ENCODE results near the gene KIF26A. TPM values are rescaled to one million over a fixed set of nuclear protein-coding genes. Genes with fewer than 3 reads are reported as not detected.

The KIF26A gene
- polyA plus RNA-seq, 1 of the 3 experiments (the other 2 are of a cell fraction): 1.7 TPM

GRCh38 chr14:104156142-104156541 is 17.8 kb downstream of the KIF26A start (continued):
- no peak for TF ChIP-seq REST (IDR thresholded peaks at IDR 0.05; ENCODE audit: low read depth, low read length)
- TF ChIP-seq SIN3A (IDR thresholded peaks at IDR 0.05; ENCODE audit: borderline replicate concordance, low read depth, low read length): no peak
- no peak for TF ChIP-seq FOXJ3 (CRISPR knock-in tag; IDR thresholded peaks at IDR 0.05)
- no peak for TF ChIP-seq IRF3 (IDR thresholded peaks at IDR 0.05; ENCODE audit: low read depth, low read length)
- TF ChIP-seq ZBTB33 (IDR thresholded peaks at IDR 0.05; ENCODE audit: borderline replicate concordance, low read depth): no peak
- TF ChIP-seq, protein P1, sequence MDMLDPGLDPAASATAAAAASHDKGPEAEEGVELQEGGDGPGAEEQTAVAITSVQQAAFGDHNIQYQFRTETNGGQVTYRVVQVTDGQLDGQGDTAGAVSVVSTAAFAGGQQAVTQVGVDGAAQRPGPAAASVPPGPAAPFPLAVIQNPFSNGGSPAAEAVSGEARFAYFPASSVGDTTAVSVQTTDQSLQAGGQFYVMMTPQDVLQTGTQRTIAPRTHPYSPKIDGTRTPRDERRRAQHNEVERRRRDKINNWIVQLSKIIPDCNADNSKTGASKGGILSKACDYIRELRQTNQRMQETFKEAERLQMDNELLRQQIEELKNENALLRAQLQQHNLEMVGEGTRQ (IDR thresholded peaks at IDR 0.05; ENCODE audit: borderline replicate concordance, low read depth, low read length): no peak
- TF ChIP-seq NRF1 (IDR thresholded peaks at IDR 0.05; ENCODE audit: low read depth, low read length): no peak
- no peak for TF ChIP-seq FOSL2 (IDR thresholded peaks at IDR 0.05; ENCODE audit: borderline replicate concordance, low read depth)
- no peak for TF ChIP-seq YY1 (IDR thresholded peaks at IDR 0.05; ENCODE audit: low read depth)
- TF ChIP-seq RAD21 (IDR thresholded peaks at IDR 0.05; ENCODE audit: low read length): no peak
- TF ChIP-seq EP300 (IDR thresholded peaks at IDR 0.05; ENCODE audit: borderline replicate concordance in 1 of 2, low read depth in 1 of 2, low read length in 1 of 2): no peak
- TF ChIP-seq RCOR1 (IDR thresholded peaks at IDR 0.05; ENCODE audit: low read length): no peak

Data from SK-N-SH (cell line).